Left forelimb (tissue), 1 donor: ENCODE results near the gene OR10G7.
"Not testable (repeated sequence)": the region's sequence is repeated elsewhere in the genome, so short reads cannot be mapped to it uniquely, and the experiment has no call there.

Experiments used
- DNase-seq: peaks from one replicate; pipeline ENCODE4 v3.0.0-alpha.2; 2018; ENCODE audit warnings: low spot score

OR10G7 gene

DNA sequence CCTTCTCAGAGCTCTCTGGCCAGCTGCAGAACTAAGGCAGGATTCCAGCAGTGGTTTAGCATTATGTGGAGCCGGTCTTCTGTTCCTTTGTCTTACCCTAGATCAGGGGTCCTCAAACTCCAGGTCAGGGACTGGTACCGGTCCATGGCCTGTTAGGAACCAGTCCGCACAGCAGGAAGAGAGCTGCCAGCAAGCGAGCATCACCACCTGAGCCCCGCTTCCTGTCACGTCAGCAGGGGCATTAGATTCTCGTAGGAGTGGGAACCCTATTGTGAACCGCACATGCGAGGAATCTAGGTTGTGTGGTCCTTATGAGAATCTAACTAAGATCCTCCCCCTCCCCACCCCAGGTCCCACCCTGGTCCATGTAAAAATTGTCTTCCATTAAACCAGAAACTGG lies 1.6 kb downstream of the OR10G7 start:
- no peak for DNase-seq

GRCh38 chr11:124036666-124037065 lies 4.5 kb downstream of the OR10G7 start:
- DNase-seq: no peak

DNA sequence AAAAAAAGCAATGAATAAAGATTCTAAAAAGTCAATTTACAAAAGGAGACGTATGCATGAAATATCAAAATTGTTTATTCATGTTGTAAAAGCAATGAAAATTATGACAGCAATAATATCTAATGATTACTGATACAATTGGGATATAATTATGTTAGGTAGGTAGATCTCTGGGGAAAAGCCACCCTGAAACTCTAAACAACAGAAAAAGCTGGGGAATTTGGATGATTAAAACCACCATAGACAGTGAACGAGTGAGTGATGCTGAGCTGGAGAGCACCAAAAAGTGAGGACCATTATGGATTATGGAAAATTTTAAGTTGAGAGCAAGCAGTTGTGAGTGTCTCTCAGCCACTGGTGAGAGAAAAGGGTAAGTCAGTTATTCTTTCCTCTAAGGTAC lies 14.6 kb downstream of the OR10G7 start, which contains the start of gene OR10G8:
Gene OR10G8, plus strand, starts transcription at position 301 of the 400 bp plus-strand sequence. CDS start 2,825 bp downstream, outside the sequence.
- no peak for DNase-seq

GRCh38 chr11:124015837-124016236 lies 25.3 kb downstream of the OR10G7 start:
- not testable (repeated sequence) for DNase-seq

- DNase-seq: no peak
Observed at GRCh38 chr11:124012697-124013096, 28.4 kb downstream of the OR10G7 start, which contains the start of gene OR10G4. OR10G4 (plus strand) TSS chr11:124012997; CDS start chr11:124015575, 2,578 bp downstream.

- DNase-seq: no peak
Observed at GRCh38 chr11:123995119-123995518, 46.0 kb downstream of the OR10G7 start, which contains the start of gene OR10G6. OR10G6 (minus strand) TSS chr11:123995161; CDS start chr11:123995161, 0 bp downstream.
